H1 (cell line): ENCODE data around the gene RSPO3. TPM values are rescaled to one million over a fixed set of nuclear protein-coding genes. Genes with fewer than 3 reads are reported as not detected.

Source experiments
- CTCF ChIA-PET: fragments of 300-600 bp; sonication (Branson Sonifier 250); formaldehyde crosslinking; loops from one replicate; lab custom pipeline; 2021; ENCODE audit not compliant: partially characterized antibody; lab: Charles Lee
- POLR2A ChIA-PET: fragments of 300-600 bp; sonication (Branson Sonifier 250); formaldehyde crosslinking; loops from one replicate; lab custom pipeline; 2021; ENCODE audit warnings: inconsistent platforms; ENCODE audit not compliant: partially characterized antibody; lab: Charles Lee
- DNase-seq, 2 experiments: peaks; one replicate each; pipeline versions ENCODE4 v3.0.0 to v3.0.0-alpha.2; 2010 to 2022; ENCODE audit warnings: low spot score in 2 of 2, low read depth in 1 of 2, mixed read lengths in 1 of 2
- FAIRE-seq: peaks from 2 replicates; lab custom pipeline; 2011; peaks lifted over from hg19 to GRCh38; lab: Jason Lieb, UNC
- H2AFZ ChIP-seq: 2 replicates; pipeline ENCODE4 v1.8.1; 2012; ENCODE audit warnings: low read length, inconsistent platforms
- H2AK5ac ChIP-seq: 2 replicates; pipeline ENCODE4 v1.6.1; 2013; ENCODE audit warnings: low read depth, low read length
- H2BK120ac ChIP-seq: replicated peaks from 2 replicates; pipeline ENCODE3; 2013; ENCODE audit warnings: low read depth, low read length, inconsistent platforms
- H2BK12ac ChIP-seq: 2 replicates; pipeline ENCODE4 v1.6.1; 2013; ENCODE audit warnings: low read depth, low read length
- H2BK15ac ChIP-seq: 2 replicates; pipeline ENCODE4 v1.6.1; 2013; ENCODE audit warnings: low read length
- H2BK20ac ChIP-seq: 2 replicates; pipeline ENCODE4 v1.6.1; 2013; ENCODE audit warnings: low read length
- H2BK5ac ChIP-seq: 2 replicates; pipeline ENCODE4 v1.6.1; 2013; ENCODE audit warnings: low read depth, low read length
- H3K14ac ChIP-seq: 2 replicates; pipeline ENCODE4 v1.6.1; 2013; ENCODE audit warnings: inconsistent platforms; ENCODE audit not compliant: insufficient read length
- H3K18ac ChIP-seq: 2 replicates; pipeline ENCODE4 v1.6.1; 2013; ENCODE audit warnings: low read length; ENCODE audit errors: extremely low read depth
- H3K23ac ChIP-seq: 2 replicates; pipeline ENCODE4 v1.6.1; 2013; ENCODE audit warnings: inconsistent platforms; ENCODE audit not compliant: insufficient read length
- H3K23me2 ChIP-seq: 2 replicates; pipeline ENCODE4 v1.6.1; 2013; ENCODE audit warnings: low read depth, low read length
- H3K27ac ChIP-seq: 2 replicates; pipeline ENCODE4 v1.6.1; 2011; ENCODE audit warnings: low read depth, low read length, inconsistent platforms
- H3K27me3 ChIP-seq, 4 experiments: replicated peaks in 1 of 4; 1 replicate in 1 of 4; 2 replicates in 3 of 4; pipeline versions ENCODE4 v1.6.1 to v1.8.1; 2011 to 2013; ENCODE audit warnings: low read length in 3 of 4, mild to moderate bottlenecking in 3 of 4, inconsistent platforms in 2 of 4, mixed read lengths in 2 of 4, moderate library complexity in 1 of 4; ENCODE audit not compliant: control insufficient read depth in 3 of 4, insufficient read depth in 3 of 4; ENCODE audit errors: extremely low read depth in 1 of 4
- H3K36me3 ChIP-seq, 4 experiments: 2 replicates each; pipeline versions ENCODE4 v1.6.1 to v1.8.1; 2011 to 2013; ENCODE audit warnings: mild to moderate bottlenecking in 4 of 4, low read length in 3 of 4, moderate library complexity in 2 of 4, control low read depth in 1 of 4, inconsistent platforms in 1 of 4; ENCODE audit not compliant: insufficient read depth in 4 of 4, control insufficient read depth in 2 of 4
- H3K4ac ChIP-seq: replicated peaks from 2 replicates; pipeline ENCODE3; 2013; ENCODE audit warnings: low read length, low read depth, mixed read lengths, inconsistent platforms; ENCODE audit not compliant: insufficient read length
- H3K4me1 ChIP-seq, 4 experiments: replicated peaks in 1 of 4; 1 replicate in 1 of 4; 2 replicates in 3 of 4; pipeline versions ENCODE4 v1.6.1 to v1.8.1; 2011 to 2013; ENCODE audit warnings: low read length in 3 of 4, inconsistent platforms in 2 of 4, mixed read lengths in 1 of 4; ENCODE audit not compliant: insufficient read depth in 4 of 4, control insufficient read depth in 3 of 4
- H3K4me2 ChIP-seq, 2 experiments: 2 replicates each; pipeline versions ENCODE4 v1.6.1 to v1.8.1; 2011 to 2013; ENCODE audit warnings: low read depth in 2 of 2, low read length in 2 of 2, control low read depth in 1 of 2, inconsistent platforms in 1 of 2, mild to moderate bottlenecking in 1 of 2; ENCODE audit not compliant: insufficient read depth in 1 of 2
- H3K4me3 ChIP-seq, 4 experiments: fragments of 200-600, 300-600 bp in 1 of 4; sonication (generic), shearing (Covaris generic), sonication (Bioruptor Twin) in 1 of 4; 2 replicates each; pipeline versions ENCODE4 v1.5.1 to v1.8.1; 2011 to 2016; ENCODE audit warnings: low read length in 4 of 4, low read depth in 3 of 4, control low read depth in 2 of 4, inconsistent platforms in 2 of 4, mild to moderate bottlenecking in 2 of 4, mixed read lengths in 1 of 4, moderate library complexity in 1 of 4; ENCODE audit not compliant: insufficient read depth in 2 of 4; ENCODE audit errors: extremely low read depth in 1 of 4
- H3K56ac ChIP-seq: replicated peaks from 2 replicates; pipeline ENCODE3; 2013; ENCODE audit warnings: low read depth, mild to moderate bottlenecking, mixed read lengths, low read length, inconsistent platforms; ENCODE audit not compliant: insufficient read length
- H3K79me1 ChIP-seq: 2 replicates; pipeline ENCODE4 v1.6.1; 2013; ENCODE audit warnings: low read depth, low read length, control low read depth
- H3K79me2 ChIP-seq, 2 experiments: 2 replicates each; pipeline versions ENCODE4 v1.6.1 to v1.8.1; 2012 to 2013; ENCODE audit warnings: low read length in 2 of 2, mild to moderate bottlenecking in 2 of 2, inconsistent platforms in 1 of 2; ENCODE audit not compliant: insufficient read depth in 2 of 2, control insufficient read depth in 1 of 2
- H3K9ac ChIP-seq, 4 experiments: replicated peaks in 1 of 4; 1 replicate in 1 of 4; 2 replicates in 3 of 4; pipeline versions ENCODE4 v1.6.1 to v1.8.1; 2011 to 2013; ENCODE audit warnings: low read depth in 3 of 4, low read length in 3 of 4, control low read depth in 2 of 4, mild to moderate bottlenecking in 2 of 4, moderate library complexity in 2 of 4, inconsistent platforms in 1 of 4; ENCODE audit errors: extremely low read depth in 1 of 4
- H3K9me3 ChIP-seq, 2 experiments: 2 replicates each; pipeline versions ENCODE4 v1.6.1 to v1.8.1; 2012 to 2013; ENCODE audit warnings: mild to moderate bottlenecking in 2 of 2, moderate library complexity in 2 of 2, control low read depth in 1 of 2, inconsistent platforms in 1 of 2, low read depth in 1 of 2, low read length in 1 of 2, mixed read lengths in 1 of 2; ENCODE audit not compliant: insufficient read depth in 2 of 2
- H4K20me1 ChIP-seq, 2 experiments: replicated peaks in 1 of 2; 2 replicates each; pipeline versions ENCODE3 to v1.8.1; 2011 to 2013; ENCODE audit warnings: inconsistent platforms in 2 of 2, low read length in 2 of 2, mild to moderate bottlenecking in 1 of 2; ENCODE audit not compliant: insufficient read depth in 2 of 2, control insufficient read depth in 1 of 2
- H4K5ac ChIP-seq: 2 replicates; pipeline ENCODE4 v1.6.1; 2013; ENCODE audit warnings: low read length, low read depth, mixed read lengths, inconsistent platforms; ENCODE audit not compliant: insufficient read length
- H4K8ac ChIP-seq: 2 replicates; pipeline ENCODE4 v1.8.0; 2013; ENCODE audit warnings: mild to moderate bottlenecking, moderate library complexity, low read length, inconsistent platforms; ENCODE audit not compliant: insufficient read depth; ENCODE audit errors: extremely low read depth
- H4K91ac ChIP-seq: replicated peaks from 2 replicates; pipeline ENCODE3; 2013; ENCODE audit warnings: low read length, mixed read lengths, inconsistent platforms; ENCODE audit not compliant: insufficient read length
- EP300 ChIP-seq, 2 experiments: IDR thresholded peaks; 1 replicate in 1 of 2; 2 replicates in 1 of 2; pipeline ENCODE4 v1.6.1; 2011 to 2012; ENCODE audit warnings: low read depth in 2 of 2, low read length in 2 of 2, mild to moderate bottlenecking in 2 of 2, borderline replicate concordance in 1 of 2, inconsistent platforms in 1 of 2, moderate library complexity in 1 of 2
- FOSL1 ChIP-seq: IDR thresholded peaks from 2 replicates; pipeline ENCODE4 v1.6.1; 2011; ENCODE audit warnings: mild to moderate bottlenecking, low read depth, low read length, moderate library complexity; ENCODE audit not compliant: insufficient read depth
- KDM1A ChIP-seq: fragments of 200-600, 300-600 bp; sonication (generic); IDR thresholded peaks from 2 replicates; pipeline ENCODE4 v1.7.1; 2016; ENCODE audit warnings: mild to moderate bottlenecking, low read length, borderline replicate concordance
- POU5F1 ChIP-seq: IDR thresholded peaks from 2 replicates; pipeline ENCODE4 v1.6.1; 2011; ENCODE audit warnings: low read depth, mild to moderate bottlenecking, low read length, moderate library complexity
- SAP30 ChIP-seq: fragments of 300-600 bp; sonication (generic); IDR thresholded peaks from 2 replicates; pipeline ENCODE4 v1.7.1; 2012; ENCODE audit warnings: low read length, moderate library complexity, mild to moderate bottlenecking, inconsistent platforms; ENCODE audit not compliant: insufficient read depth, insufficient replicate concordance
- SIN3A ChIP-seq, 2 experiments: IDR thresholded peaks in 1 of 2; conservative IDR thresholded peaks in 1 of 2; 2 replicates each; pipeline ENCODE4 v1.6.1; 2011 to 2012; ENCODE audit warnings: low read length in 2 of 2, improper control_type of control experiment in 1 of 2, low read depth in 1 of 2, mild to moderate bottlenecking in 1 of 2
- ZNF274 ChIP-seq: IDR thresholded peaks from 2 replicates; pipeline ENCODE4 v1.7.0; 2012; ENCODE audit warnings: low read length, borderline replicate concordance; ENCODE audit errors: extremely low read depth
- WGBS, 2 experiments: shearing (Covaris generic) in 1 of 2; methylation state at CpG; one replicate each; pipeline versions ENCODE4 v1.1.6 to v1.1.7; 2013 to 2015; ENCODE audit warnings: low lambda C conversion rate in 2 of 2, mixed read lengths in 2 of 2, inconsistent platforms in 1 of 2, low coverage in 1 of 2, missing lambda C conversion rate in 1 of 2; ENCODE audit not compliant: insufficient replicate concordance in 2 of 2, insufficient coverage in 1 of 2, insufficient read length in 1 of 2; ENCODE audit errors: extremely low coverage in 1 of 2, missing lambda C conversion rate in 1 of 2; 5-methylcytosine and 5-hydroxymethylcytosine counted together
- polyA plus RNA-seq, 7 experiments: library from polyadenylated mRNA; depleted of rRNA in 3 of 7; stranded (reverse) in 5 of 7; unstranded in 2 of 7; fragments of >200 nt in 5 of 7; fragments of 200-250 nt in 2 of 7; gene quantifications; 1 replicate in 5 of 7; 2 replicates in 1 of 7; 4 replicates in 1 of 7; pipeline versions ENCODE4 v1.2.1 to v1.2.3, GENCODE V29; 2011 to 2013; ENCODE audit warnings: missing spikeins in 2 of 7, mixed read lengths in 2 of 7
- total RNA-seq: library from RNA; stranded (reverse); fragmentation: NEBNext Ultra II Directional; extraction: Animal tissue kit (Norgen Biotek cat#: 25700); gene quantifications from 2 replicates; pipeline ENCODE4 v1.2.1, GENCODE V29; 2021
- TF ChIP-seq, protein P1 (sequence below): IDR thresholded peaks from 2 replicates; pipeline ENCODE4 v1.6.1; 2012; ENCODE audit warnings: inconsistent platforms
- TF ChIP-seq, protein P2 (sequence below): IDR thresholded peaks from 2 replicates; pipeline ENCODE4 v1.6.1; 2012; ENCODE audit warnings: inconsistent platforms

RSPO3 gene
- total and polyA plus RNA-seq, 2 of the 8 experiments (the other 6 are each of a cell fraction or from before 2014, with no cell fraction given): not detected

DNA sequence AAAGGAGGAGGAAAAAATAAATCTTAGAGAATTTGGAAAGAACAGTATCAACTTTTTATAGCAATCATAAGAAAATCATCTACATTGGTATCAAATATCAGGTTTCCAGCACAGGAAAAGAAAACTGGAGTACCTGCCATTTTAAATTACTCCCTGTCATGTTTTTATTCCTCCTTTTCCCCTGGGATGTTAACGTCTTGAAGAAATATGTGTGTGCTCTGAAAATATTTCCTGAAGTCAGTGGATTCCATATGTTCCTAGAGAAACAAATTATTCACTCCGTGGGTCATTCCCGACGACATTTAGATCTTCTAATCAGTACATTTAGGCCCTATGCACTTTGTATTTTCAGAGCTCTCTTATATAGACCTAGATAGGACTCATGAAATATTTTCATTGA is 42.0 kb upstream of the RSPO3 start:
- Histone ChIP-seq H4K20me1 (no peaks in the 10 kb centered on the region), H3K4me2 (no peak overlapping the region), H4K91ac (no peak overlapping the region), H2BK15ac (no peak overlapping the region), H3K79me2 (no peaks in the 10 kb centered on the region), H3K27ac (no peak overlapping the region), H3K14ac (no peak overlapping the region), H3K4me3 (no peak overlapping the region), H2BK5ac (no peak overlapping the region), H2AK5ac (no peak overlapping the region), H3K23ac (no peak overlapping the region), H3K27me3 (no peaks in the 10 kb centered on the region), H4K8ac (no peak overlapping the region), H2BK120ac (no peak overlapping the region), H3K23me2 (no peaks in the 10 kb centered on the region), H3K9ac (no peak overlapping the region), H2BK12ac (no peak overlapping the region), H3K79me1 (no peaks in the 10 kb centered on the region), H3K18ac (no peak overlapping the region), H3K4me1 (peaks cover 0 to 3% (median 0%) of the 10 kb centered on the region in 4 experiments; a peak in 1 of 7 replicates), H3K56ac (no peak overlapping the region), H2AFZ (no peak overlapping the region), H3K36me3 (no peaks in the 10 kb centered on the region), H4K5ac (no peak overlapping the region), H3K9me3 (no peaks in the 10 kb centered on the region), H2BK20ac (no peak overlapping the region), H3K4ac (no peak overlapping the region)
- TF ChIP-seq, protein P1, sequence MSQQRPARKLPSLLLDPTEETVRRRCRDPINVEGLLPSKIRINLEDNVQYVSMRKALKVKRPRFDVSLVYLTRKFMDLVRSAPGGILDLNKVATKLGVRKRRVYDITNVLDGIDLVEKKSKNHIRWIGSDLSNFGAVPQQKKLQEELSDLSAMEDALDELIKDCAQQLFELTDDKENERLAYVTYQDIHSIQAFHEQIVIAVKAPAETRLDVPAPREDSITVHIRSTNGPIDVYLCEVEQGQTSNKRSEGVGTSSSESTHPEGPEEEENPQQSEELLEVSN: no peak
- TF ChIP-seq SIN3A (conservative IDR thresholded peaks at IDR 0.05 in 1 of 2, IDR thresholded peaks at IDR 0.05 in 1 of 2; ENCODE audit: low read depth in 1 of 2, low read length in 2 of 2) (no peak), ZNF274 (no peak), FOSL1 (no peak), SAP30 (no peak), KDM1A (no peak), EP300 (IDR thresholded peaks at IDR 0.05; ENCODE audit: borderline replicate concordance in 1 of 2, low read depth in 2 of 2, low read length in 2 of 2) (no peak), POU5F1 (no peak)
- TF ChIP-seq, protein P2, sequence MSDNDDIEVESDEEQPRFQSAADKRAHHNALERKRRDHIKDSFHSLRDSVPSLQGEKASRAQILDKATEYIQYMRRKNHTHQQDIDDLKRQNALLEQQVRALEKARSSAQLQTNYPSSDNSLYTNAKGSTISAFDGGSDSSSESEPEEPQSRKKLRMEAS: no peak
- WGBS, 2 experiments: 89% methylated on average over 4 of the region's 4 CpGs; no CpG with 5 or more reads in 1 of the 2 experiments
- FAIRE-seq: no peak
- ChIA-PET POLR2A (no interaction called here), CTCF (interaction anchor here (1.3 kb wide), 1 partner anchor 12 kb away, joined by 3 read pairs; no protein-coding TSS in a partner anchor)
- DNase-seq: no peak
